Inflammatory macrophage treated with lipopolysaccharide for 4 hours (primary cell): Measurements from ENCODE around the gene RPH3AL.
A peak's percentile ranks its signal among the peaks of the same experiment; 100 is the strongest.

ENCODE experiments used
- DNase-seq: peaks from one replicate; pipeline ENCODE4 v3.0.0-alpha.2; 2020

Gene RPH3AL

GRCh38 chr17:352421-353212 is at the start of gene RPH3AL:
Gene RPH3AL (minus strand): TSS chr17:352807. CDS start chr17:327543, 25,264 bp downstream.
- DNase-seq: no peak

GRCh38 chr17:400257-400656 is 47.6 kb upstream of the RPH3AL start:
- DNase-seq: no peak

- no peak for DNase-seq
These were observed 44.2 kb upstream of the RPH3AL start for GRCh38 chr17:396788-397187.

- no peak for DNase-seq
These were observed 43.4 kb upstream of the RPH3AL start for GRCh38 chr17:395974-396373.

GRCh38 chr17:395179-395578 is 42.6 kb upstream of the RPH3AL start:
- DNase-seq: peak; percentile 95

GRCh38 chr17:394718-395095 is 42.1 kb upstream of the RPH3AL start:
- no peak for DNase-seq

- DNase-seq: peak; percentile 67
These were observed 41.5 kb upstream of the RPH3AL start for GRCh38 chr17:393806-394717.

- DNase-seq: no peak
These were observed 39.2 kb upstream of the RPH3AL start for GRCh38 chr17:391850-392249.

- DNase-seq: no peak
These were observed 37.4 kb upstream of the RPH3AL start for GRCh38 chr17:390025-390424.

- DNase-seq: no peak
These were observed 35.5 kb upstream of the RPH3AL start for GRCh38 chr17:388087-388486.

- DNase-seq: peak; percentile 54
These were observed 33.7 kb upstream of the RPH3AL start for GRCh38 chr17:386141-386876.

GRCh38 chr17:385836-386140 is 33.2 kb upstream of the RPH3AL start:
- DNase-seq: no peak

- no peak for DNase-seq
These were observed 32.7 kb upstream of the RPH3AL start for GRCh38 chr17:385178-385835.

GRCh38 chr17:384622-385177 is 32.1 kb upstream of the RPH3AL start:
- no peak for DNase-seq

- no peak for DNase-seq
These were observed 31.4 kb upstream of the RPH3AL start for GRCh38 chr17:383771-384621.

- peak; percentile 36 for DNase-seq
These were observed 30.3 kb upstream of the RPH3AL start for GRCh38 chr17:382644-383533.

GRCh38 chr17:381941-382643 is 29.5 kb upstream of the RPH3AL start:
- no peak for DNase-seq

GRCh38 chr17:381516-381915 is 28.9 kb upstream of the RPH3AL start:
- DNase-seq: no peak

- DNase-seq: no peak
These were observed 27.2 kb upstream of the RPH3AL start for GRCh38 chr17:379531-380465.
